ENCODE measurements around the gene PRR29.
"Not testable (repeated sequence)": the region's sequence is repeated elsewhere in the genome, so short reads cannot be mapped to it uniquely, and the experiment has no call there.

Gene PRR29

GRCh38 chr17:63975541-63976092 is 22.5 kb upstream of the PRR29 start:
- no peak for FAIRE-seq
- no peak for TF ChIP-seq CTCF (IDR thresholded peaks at IDR 0.05; ENCODE audit: insufficient read depth, missing control alignments)
- no peak for DNase-seq (ENCODE audit: insufficient read length, low spot score)

- FAIRE-seq (no peak), DNase-seq (ENCODE audit: insufficient read length, low spot score) (no peak)
Observed at GRCh38 chr17:63976702-63977101, 21.4 kb upstream of the PRR29 start.

GRCh38 chr17:63978272-63979200 is 19.6 kb upstream of the PRR29 start:
- FAIRE-seq, result no peak
- no peak for TF ChIP-seq CTCF (IDR thresholded peaks at IDR 0.05; ENCODE audit: insufficient read depth, missing control alignments)
- no peak for DNase-seq (ENCODE audit: insufficient read length, low spot score)

More at GRCh38 chr17:63976702-63977101, 21.4 kb upstream of the PRR29 start:
- no peak for TF ChIP-seq CTCF (IDR thresholded peaks at IDR 0.05; ENCODE audit: insufficient read depth, missing control alignments)

- not testable (repeated sequence) for FAIRE-seq; DNase-seq (ENCODE audit: insufficient read length, low spot score)
Observed at GRCh38 chr17:63982641-63983040, 15.5 kb upstream of the PRR29 start.

GRCh38 chr17:63983320-63983719 is 14.8 kb upstream of the PRR29 start:
- TF ChIP-seq CTCF (IDR thresholded peaks at IDR 0.05; ENCODE audit: insufficient read depth, missing control alignments), result no peak
- FAIRE-seq, result no peak
- DNase-seq (ENCODE audit: insufficient read length, low spot score), result no peak

GRCh38 chr17:63984236-63984635 is 13.9 kb upstream of the PRR29 start:
- FAIRE-seq, result no peak
- TF ChIP-seq CTCF (IDR thresholded peaks at IDR 0.05; ENCODE audit: insufficient read depth, missing control alignments), result no peak
- DNase-seq (ENCODE audit: insufficient read length, low spot score), result no peak

- no peak for DNase-seq (ENCODE audit: insufficient read length, low spot score)
- no peak for FAIRE-seq
- TF ChIP-seq CTCF (IDR thresholded peaks at IDR 0.05; ENCODE audit: insufficient read depth, missing control alignments), result no peak
Observed at GRCh38 chr17:63984651-63985386, 13.3 kb upstream of the PRR29 start.

Measured in D721Med (cell line).